GM23338 (cell line): ENCODE results near the gene SVOPL.

Source experiments
- CREB1 ChIP-seq: fragments of 250-450 bp; sonication (Bioruptor Pico); IDR thresholded peaks from 2 replicates; pipeline ENCODE4 v1.5.0; 2020; ENCODE audit warnings: low read depth, mild to moderate bottlenecking, moderate library complexity
- CTCF ChIP-seq, 2 experiments: fragments of 200-600 bp in 1 of 2; sonication (generic) in 1 of 2; conservative IDR thresholded peaks; 2 replicates each; pipeline versions ENCODE4 v1.5.1 to v1.6.1; 2016 to 2017; ENCODE audit warnings: antibody characterized with exemption in 2 of 2, low read depth in 2 of 2, mild to moderate bottlenecking in 2 of 2, moderate library complexity in 1 of 2
- EZH2 ChIP-seq: fragments of 200-600 bp; sonication (generic); IDR thresholded peaks from one replicate; pipeline ENCODE4 v1.8.0; 2017; ENCODE audit warnings: antibody characterized with exemption, mild to moderate bottlenecking, low read depth; ENCODE audit not compliant: unreplicated experiment
- EZH2phosphoT487 ChIP-seq: fragments of 200-600 bp; sonication (generic); IDR thresholded peaks from one replicate; pipeline ENCODE4 v1.8.1; 2018; ENCODE audit warnings: antibody characterized with exemption; ENCODE audit not compliant: unreplicated experiment
- NANOG ChIP-seq: IDR thresholded peaks from 2 replicates; pipeline ENCODE4 v1.6.1; 2016; ENCODE audit warnings: antibody characterized with exemption, borderline replicate concordance
- POLR2AphosphoS5 ChIP-seq: IDR thresholded peaks from 2 replicates; pipeline ENCODE4 v1.6.1; 2016; ENCODE audit warnings: antibody characterized with exemption, low read depth
- STAT1 ChIP-seq: IDR thresholded peaks from one replicate; pipeline ENCODE4 v1.6.1; 2016; ENCODE audit warnings: antibody characterized with exemption; ENCODE audit not compliant: unreplicated experiment
- ZNF114 ChIP-seq: fragments of 250-450 bp; sonication (Bioruptor Pico); IDR thresholded peaks from 2 replicates; pipeline ENCODE4 v1.5.0; 2020; ENCODE audit warnings: mild to moderate bottlenecking, moderate library complexity
- TF ChIP-seq, protein P1 (sequence below): IDR thresholded peaks from one replicate; pipeline ENCODE4 v1.6.1; 2018; ENCODE audit warnings: antibody characterized with exemption; ENCODE audit not compliant: unreplicated experiment
- TF ChIP-seq, protein P2 (sequence below): fragments of 250-450 bp; sonication (Bioruptor Pico); IDR thresholded peaks from 2 replicates; pipeline ENCODE4 v1.5.0; 2020; ENCODE audit warnings: mild to moderate bottlenecking, moderate library complexity

DNA sequence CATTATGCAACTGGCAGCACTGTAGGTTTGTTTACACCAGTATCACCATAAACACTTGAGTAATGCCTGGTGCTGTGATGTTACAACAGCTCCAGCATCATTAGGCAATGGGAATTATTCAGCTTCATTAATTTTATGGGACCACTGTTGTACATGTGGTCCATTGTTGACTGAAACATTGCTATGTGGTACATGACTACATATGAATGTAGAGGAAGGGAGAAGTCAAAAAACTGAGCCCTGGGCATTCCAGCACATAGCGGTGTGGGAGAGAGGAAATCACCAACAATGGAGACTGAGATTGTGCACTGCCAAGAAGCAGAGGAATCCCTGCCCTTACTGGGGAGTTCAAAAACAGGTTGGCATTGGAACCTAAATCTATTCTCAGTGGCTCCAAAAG lies 152.1 kb downstream of the SVOPL start:
- TF ChIP-seq CTCF (conservative IDR thresholded peaks at IDR 0.05; ENCODE audit: low read depth in 2 of 2) = no peak
- TF ChIP-seq, protein P1, sequence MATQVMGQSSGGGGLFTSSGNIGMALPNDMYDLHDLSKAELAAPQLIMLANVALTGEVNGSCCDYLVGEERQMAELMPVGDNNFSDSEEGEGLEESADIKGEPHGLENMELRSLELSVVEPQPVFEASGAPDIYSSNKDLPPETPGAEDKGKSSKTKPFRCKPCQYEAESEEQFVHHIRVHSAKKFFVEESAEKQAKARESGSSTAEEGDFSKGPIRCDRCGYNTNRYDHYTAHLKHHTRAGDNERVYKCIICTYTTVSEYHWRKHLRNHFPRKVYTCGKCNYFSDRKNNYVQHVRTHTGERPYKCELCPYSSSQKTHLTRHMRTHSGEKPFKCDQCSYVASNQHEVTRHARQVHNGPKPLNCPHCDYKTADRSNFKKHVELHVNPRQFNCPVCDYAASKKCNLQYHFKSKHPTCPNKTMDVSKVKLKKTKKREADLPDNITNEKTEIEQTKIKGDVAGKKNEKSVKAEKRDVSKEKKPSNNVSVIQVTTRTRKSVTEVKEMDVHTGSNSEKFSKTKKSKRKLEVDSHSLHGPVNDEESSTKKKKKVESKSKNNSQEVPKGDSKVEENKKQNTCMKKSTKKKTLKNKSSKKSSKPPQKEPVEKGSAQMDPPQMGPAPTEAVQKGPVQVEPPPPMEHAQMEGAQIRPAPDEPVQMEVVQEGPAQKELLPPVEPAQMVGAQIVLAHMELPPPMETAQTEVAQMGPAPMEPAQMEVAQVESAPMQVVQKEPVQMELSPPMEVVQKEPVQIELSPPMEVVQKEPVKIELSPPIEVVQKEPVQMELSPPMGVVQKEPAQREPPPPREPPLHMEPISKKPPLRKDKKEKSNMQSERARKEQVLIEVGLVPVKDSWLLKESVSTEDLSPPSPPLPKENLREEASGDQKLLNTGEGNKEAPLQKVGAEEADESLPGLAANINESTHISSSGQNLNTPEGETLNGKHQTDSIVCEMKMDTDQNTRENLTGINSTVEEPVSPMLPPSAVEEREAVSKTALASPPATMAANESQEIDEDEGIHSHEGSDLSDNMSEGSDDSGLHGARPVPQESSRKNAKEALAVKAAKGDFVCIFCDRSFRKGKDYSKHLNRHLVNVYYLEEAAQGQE = no peak
- TF ChIP-seq EZH2 = no peak
- no peak for TF ChIP-seq POLR2AphosphoS5
- TF ChIP-seq CREB1 = no peak
- no peak for TF ChIP-seq STAT1
- TF ChIP-seq EZH2phosphoT487 = no peak
- TF ChIP-seq, protein P2, sequence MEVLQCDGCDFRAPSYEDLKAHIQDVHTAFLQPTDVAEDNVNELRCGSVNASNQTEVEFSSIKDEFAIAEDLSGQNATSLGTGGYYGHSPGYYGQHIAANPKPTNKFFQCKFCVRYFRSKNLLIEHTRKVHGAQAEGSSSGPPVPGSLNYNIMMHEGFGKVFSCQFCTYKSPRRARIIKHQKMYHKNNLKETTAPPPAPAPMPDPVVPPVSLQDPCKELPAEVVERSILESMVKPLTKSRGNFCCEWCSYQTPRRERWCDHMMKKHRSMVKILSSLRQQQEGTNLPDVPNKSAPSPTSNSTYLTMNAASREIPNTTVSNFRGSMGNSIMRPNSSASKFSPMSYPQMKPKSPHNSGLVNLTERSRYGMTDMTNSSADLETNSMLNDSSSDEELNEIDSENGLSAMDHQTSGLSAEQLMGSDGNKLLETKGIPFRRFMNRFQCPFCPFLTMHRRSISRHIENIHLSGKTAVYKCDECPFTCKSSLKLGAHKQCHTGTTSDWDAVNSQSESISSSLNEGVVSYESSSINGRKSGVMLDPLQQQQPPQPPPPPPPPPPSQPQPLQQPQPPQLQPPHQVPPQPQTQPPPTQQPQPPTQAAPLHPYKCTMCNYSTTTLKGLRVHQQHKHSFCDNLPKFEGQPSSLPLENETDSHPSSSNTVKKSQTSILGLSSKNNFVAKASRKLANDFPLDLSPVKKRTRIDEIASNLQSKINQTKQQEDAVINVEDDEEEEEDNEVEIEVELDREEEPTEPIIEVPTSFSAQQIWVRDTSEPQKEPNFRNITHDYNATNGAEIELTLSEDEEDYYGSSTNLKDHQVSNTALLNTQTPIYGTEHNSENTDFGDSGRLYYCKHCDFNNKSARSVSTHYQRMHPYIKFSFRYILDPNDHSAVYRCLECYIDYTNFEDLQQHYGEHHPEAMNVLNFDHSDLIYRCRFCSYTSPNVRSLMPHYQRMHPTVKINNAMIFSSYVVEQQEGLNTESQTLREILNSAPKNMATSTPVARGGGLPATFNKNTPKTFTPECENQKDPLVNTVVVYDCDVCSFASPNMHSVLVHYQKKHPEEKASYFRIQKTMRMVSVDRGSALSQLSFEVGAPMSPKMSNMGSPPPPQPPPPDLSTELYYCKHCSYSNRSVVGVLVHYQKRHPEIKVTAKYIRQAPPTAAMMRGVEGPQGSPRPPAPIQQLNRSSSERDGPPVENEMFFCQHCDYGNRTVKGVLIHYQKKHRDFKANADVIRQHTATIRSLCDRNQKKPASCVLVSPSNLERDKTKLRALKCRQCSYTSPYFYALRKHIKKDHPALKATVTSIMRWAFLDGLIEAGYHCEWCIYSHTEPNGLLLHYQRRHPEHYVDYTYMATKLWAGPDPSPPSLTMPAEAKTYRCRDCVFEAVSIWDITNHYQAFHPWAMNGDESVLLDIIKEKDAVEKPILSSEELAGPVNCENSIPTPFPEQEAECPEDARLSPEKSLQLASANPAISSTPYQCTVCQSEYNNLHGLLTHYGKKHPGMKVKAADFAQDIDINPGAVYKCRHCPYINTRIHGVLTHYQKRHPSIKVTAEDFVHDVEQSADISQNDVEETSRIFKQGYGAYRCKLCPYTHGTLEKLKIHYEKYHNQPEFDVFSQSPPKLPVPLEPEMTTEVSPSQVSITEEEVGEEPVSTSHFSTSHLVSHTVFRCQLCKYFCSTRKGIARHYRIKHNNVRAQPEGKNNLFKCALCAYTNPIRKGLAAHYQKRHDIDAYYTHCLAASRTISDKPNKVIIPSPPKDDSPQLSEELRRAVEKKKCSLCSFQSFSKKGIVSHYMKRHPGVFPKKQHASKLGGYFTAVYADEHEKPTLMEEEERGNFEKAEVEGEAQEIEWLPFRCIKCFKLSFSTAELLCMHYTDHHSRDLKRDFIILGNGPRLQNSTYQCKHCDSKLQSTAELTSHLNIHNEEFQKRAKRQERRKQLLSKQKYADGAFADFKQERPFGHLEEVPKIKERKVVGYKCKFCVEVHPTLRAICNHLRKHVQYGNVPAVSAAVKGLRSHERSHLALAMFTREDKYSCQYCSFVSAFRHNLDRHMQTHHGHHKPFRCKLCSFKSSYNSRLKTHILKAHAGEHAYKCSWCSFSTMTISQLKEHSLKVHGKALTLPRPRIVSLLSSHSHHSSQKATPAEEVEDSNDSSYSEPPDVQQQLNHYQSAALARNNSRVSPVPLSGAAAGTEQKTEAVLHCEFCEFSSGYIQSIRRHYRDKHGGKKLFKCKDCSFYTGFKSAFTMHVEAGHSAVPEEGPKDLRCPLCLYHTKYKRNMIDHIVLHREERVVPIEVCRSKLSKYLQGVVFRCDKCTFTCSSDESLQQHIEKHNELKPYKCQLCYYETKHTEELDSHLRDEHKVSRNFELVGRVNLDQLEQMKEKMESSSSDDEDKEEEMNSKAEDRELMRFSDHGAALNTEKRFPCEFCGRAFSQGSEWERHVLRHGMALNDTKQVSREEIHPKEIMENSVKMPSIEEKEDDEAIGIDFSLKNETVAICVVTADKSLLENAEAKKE (CRISPR knock-in tag) = no peak
- TF ChIP-seq ZNF114 (CRISPR knock-in tag) = no peak
- no peak for TF ChIP-seq NANOG
